MCF 10A (cell line): ENCODE results near the gene SIRPA. TPM values are rescaled to one million over a fixed set of nuclear protein-coding genes. Genes with fewer than 3 reads are reported as not detected.

ENCODE experiments used
- BruUV-seq: library from RNA; stranded (reverse); fragments of 400-500 nt; replicated peaks from 2 replicates; lab custom pipeline; 2021; lab: Mats Ljungman, UMichigan
- CTCF ChIA-PET: fragments of 300-600 bp; sonication (Branson Sonifier 250); formaldehyde crosslinking; extraction: SDS; loops from one replicate; lab custom pipeline; 2021; ENCODE audit warnings: antibody characterized with exemption, inconsistent platforms; lab: Yijun Ruan, JAX
- POLR2A ChIA-PET: fragments of 300-600, 350-650 bp; sonication (Branson Sonifier 250); formaldehyde crosslinking; extraction: SDS; loops from one replicate; lab custom pipeline; 2020; ENCODE audit warnings: antibody characterized with exemption, inconsistent platforms; lab: Yijun Ruan, JAX
- DNase-seq: peaks from one replicate; pipeline ENCODE4 v3.0.0-alpha.2; 2018; ENCODE audit not compliant: unreplicated experiment
- H3K27ac Mint-ChIP-seq: one replicate; pipeline ENCODE4 v1.8.0; 2022; ENCODE audit warnings: mild to moderate bottlenecking, low read depth, mixed read lengths; ENCODE audit not compliant: unreplicated experiment
- H3K27me3 Mint-ChIP-seq: one replicate; pipeline ENCODE4 v1.8.0; 2022; ENCODE audit warnings: mixed read lengths; ENCODE audit not compliant: insufficient read depth, unreplicated experiment
- H3K36me3 Mint-ChIP-seq: one replicate; pipeline ENCODE4 v1.8.0; 2022; ENCODE audit warnings: mild to moderate bottlenecking, moderate library complexity, mixed read lengths; ENCODE audit not compliant: insufficient read depth, unreplicated experiment
- H3K4me1 Mint-ChIP-seq: one replicate; pipeline ENCODE4 v1.8.0; 2022; ENCODE audit warnings: mixed read lengths; ENCODE audit not compliant: insufficient read depth, unreplicated experiment
- H3K4me3 Mint-ChIP-seq: one replicate; pipeline ENCODE4 v1.8.0; 2022; ENCODE audit warnings: mild to moderate bottlenecking, moderate library complexity, mixed read lengths; ENCODE audit not compliant: unreplicated experiment
- H3K9me3 Mint-ChIP-seq: one replicate; pipeline ENCODE4 v1.8.0; 2022; ENCODE audit warnings: mixed read lengths; ENCODE audit not compliant: unreplicated experiment
- intact Hi-C: fragments of 100-400 bp; cut with micrococcal nuclease; formaldehyde crosslinking; loops from 2 replicates; pipeline ENCODE4 v1.14.1; 2022
- total RNA-seq: library from RNA; stranded (reverse); gene quantifications from 2 replicates; pipeline ENCODE4 v1.2.3, GENCODE V29; 2022
- TF ChIP-seq, protein P1 (sequence below): fragments of 200-600 bp; IDR thresholded peaks from one replicate; pipeline ENCODE4 v1.8.0; 2022; ENCODE audit warnings: antibody characterized with exemption, mild to moderate bottlenecking; ENCODE audit not compliant: unreplicated experiment

SIRPA gene
- total RNA-seq, 1 experiment from 2014 or later: 18.0 TPM

DNA sequence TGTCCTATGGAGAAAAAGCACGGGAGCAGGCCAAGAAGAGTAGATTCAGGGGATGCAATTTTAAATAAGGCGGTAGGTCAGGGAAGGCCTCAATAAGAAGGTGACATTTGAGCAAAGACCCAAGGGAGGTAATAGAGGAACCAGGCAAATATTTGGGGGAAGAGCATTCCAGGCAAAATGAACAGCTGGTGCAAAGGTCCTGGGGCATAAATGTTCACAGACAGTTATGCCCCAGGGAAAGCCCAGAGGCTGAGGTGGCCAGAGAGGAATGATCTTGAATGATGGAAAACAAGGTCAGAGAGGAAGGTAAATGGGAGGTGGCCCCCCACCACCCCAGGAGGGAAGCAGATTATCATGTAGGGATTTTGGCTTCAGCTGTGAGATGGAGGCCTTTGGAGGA is 47.4 kb upstream of the SIRPA start:
- ChIA-PET POLR2A (no interaction called here), CTCF (interaction anchor here (0.6 to 1.1 kb wide), 3 partner anchors 23 to 84 kb away, joined by 3 to 4 read pairs (median 3); no protein-coding TSS in a partner anchor)
- Mint-ChIP-seq H3K27ac (no peak overlapping the region), H3K36me3 (no peaks in the 10 kb centered on the region), H3K4me3 (no peak overlapping the region), H3K4me1 (no peaks in the 10 kb centered on the region), H3K27me3 (no peaks in the 10 kb centered on the region), H3K9me3 (peaks cover 8% of the 10 kb centered on the region)
- BruUV-seq: no TSS peak
- DNase-seq: no peak
- intact Hi-C loops: no loop called here
- TF ChIP-seq, protein P1, sequence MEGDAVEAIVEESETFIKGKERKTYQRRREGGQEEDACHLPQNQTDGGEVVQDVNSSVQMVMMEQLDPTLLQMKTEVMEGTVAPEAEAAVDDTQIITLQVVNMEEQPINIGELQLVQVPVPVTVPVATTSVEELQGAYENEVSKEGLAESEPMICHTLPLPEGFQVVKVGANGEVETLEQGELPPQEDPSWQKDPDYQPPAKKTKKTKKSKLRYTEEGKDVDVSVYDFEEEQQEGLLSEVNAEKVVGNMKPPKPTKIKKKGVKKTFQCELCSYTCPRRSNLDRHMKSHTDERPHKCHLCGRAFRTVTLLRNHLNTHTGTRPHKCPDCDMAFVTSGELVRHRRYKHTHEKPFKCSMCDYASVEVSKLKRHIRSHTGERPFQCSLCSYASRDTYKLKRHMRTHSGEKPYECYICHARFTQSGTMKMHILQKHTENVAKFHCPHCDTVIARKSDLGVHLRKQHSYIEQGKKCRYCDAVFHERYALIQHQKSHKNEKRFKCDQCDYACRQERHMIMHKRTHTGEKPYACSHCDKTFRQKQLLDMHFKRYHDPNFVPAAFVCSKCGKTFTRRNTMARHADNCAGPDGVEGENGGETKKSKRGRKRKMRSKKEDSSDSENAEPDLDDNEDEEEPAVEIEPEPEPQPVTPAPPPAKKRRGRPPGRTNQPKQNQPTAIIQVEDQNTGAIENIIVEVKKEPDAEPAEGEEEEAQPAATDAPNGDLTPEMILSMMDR: no peak

DNA sequence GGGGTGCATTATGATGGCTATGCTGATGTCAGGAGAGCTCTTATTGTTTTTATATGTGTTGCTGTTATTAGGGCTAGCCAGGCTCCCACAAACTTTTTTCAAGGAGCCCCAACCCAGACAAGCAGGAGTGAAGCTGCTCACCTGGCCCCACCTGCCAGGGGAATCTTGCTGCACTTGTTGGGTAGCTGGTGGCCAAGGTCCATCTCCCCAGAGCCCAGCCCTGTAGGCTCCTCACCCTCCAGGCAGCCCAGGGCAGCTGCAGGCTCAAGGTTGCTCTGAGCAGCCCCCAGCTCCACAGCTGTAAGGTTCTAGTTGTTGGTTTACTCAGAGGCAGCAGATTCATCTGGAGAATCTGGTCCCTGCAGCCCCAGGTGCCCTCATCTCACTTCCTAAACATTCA is 46.8 kb upstream of the SIRPA start:
- POLR2A ChIA-PET: no interaction called here
- CTCF ChIA-PET: interaction anchor here (0.6 to 1.1 kb wide), 4 partner anchors 23 to 84 kb away, joined by 3 to 4 read pairs (median 3); no protein-coding TSS in a partner anchor
- TF ChIP-seq, protein P1: no peak

DNA sequence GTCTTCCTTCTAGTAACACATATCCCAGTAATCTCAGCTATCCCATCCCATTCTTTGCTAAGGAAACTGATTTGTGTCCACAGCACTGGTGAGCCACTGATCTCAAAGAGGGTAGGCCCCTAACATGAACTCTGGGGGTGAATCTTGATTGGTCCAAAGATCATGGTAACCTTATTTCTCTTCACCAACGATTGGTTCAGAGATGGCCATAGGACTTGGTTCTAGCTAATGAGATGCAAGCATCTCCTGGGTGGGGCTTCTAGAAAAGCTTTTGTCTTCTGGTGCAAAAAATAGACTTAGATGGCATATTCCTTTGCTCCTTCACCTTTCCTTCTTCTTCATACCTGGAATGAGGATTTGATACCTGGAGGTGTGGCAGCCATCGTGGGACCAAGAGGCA is 43.8 kb upstream of the SIRPA start:
- Mint-ChIP-seq H3K27ac (no peak overlapping the region), H3K36me3 (no peaks in the 10 kb centered on the region), H3K27me3 (no peaks in the 10 kb centered on the region), H3K4me1 (peaks cover 8% of the 10 kb centered on the region), H3K4me3 (no peak overlapping the region), H3K9me3 (peaks cover 8% of the 10 kb centered on the region)
- ChIA-PET CTCF (interaction anchor here (0.7 to 0.8 kb wide), 2 partner anchors 16 to 46 kb away, joined by 3 to 4 read pairs; no protein-coding TSS in a partner anchor), POLR2A (interaction anchor here (0.7 to 2.8 kb wide), 3 partner anchors 9 to 13 kb away, joined by 4 to 11 read pairs (median 4); no protein-coding TSS in a partner anchor)
- intact Hi-C loops: no loop called here
- no TSS peak for BruUV-seq
- TF ChIP-seq, protein P1: no peak
- no peak for DNase-seq

More for the DNA sequence above, 46.8 kb upstream of the SIRPA start:
- peaks cover 8% of the 10 kb centered on the region for H3K9me3 Mint-ChIP-seq
- H3K4me1 Mint-ChIP-seq: no peaks in the 10 kb centered on the region
- intact Hi-C loops: no loop called here
- no peaks in the 10 kb centered on the region for H3K36me3 Mint-ChIP-seq
- no peak for DNase-seq
- no peak overlapping the region for H3K27ac Mint-ChIP-seq
- H3K27me3 Mint-ChIP-seq: no peaks in the 10 kb centered on the region
- H3K4me3 Mint-ChIP-seq: no peak overlapping the region
- BruUV-seq: no TSS peak

DNA sequence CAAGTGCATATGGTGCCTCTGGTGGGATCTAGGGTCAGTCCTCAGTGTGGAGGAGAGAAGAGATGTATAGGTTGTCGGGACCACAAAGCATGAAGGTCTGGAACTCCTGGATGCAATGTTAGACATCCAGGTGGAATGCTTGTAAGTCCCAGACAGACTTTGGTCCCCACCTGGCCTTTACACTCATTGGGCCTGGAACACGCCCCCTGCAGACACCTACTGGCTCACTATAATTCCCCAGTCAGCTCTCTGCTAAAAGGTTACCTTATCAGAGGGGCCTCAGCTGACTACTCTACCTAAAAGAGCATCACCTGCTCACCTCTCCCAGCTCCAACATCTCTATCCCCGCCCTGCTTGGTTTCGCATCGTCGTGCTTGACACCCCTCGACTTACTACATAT is 41.7 kb upstream of the SIRPA start:
- CTCF ChIA-PET: interaction anchor here (0.7 kb wide), 1 partner anchor 77 kb away, joined by 3 read pairs; no protein-coding TSS in a partner anchor

More for the DNA sequence above, 41.7 kb upstream of the SIRPA start:
- no peak overlapping the region for H3K4me3 Mint-ChIP-seq
- intact Hi-C loops: no loop called here
- H3K9me3 Mint-ChIP-seq: no peaks in the 10 kb centered on the region
- POLR2A ChIA-PET: no interaction called here
- no TSS peak for BruUV-seq
- TF ChIP-seq, protein P1: no peak
- DNase-seq: no peak
- H3K27me3 Mint-ChIP-seq: no peaks in the 10 kb centered on the region
- H3K4me1 Mint-ChIP-seq: peaks cover 8% of the 10 kb centered on the region
- no peak overlapping the region for H3K27ac Mint-ChIP-seq
- no peaks in the 10 kb centered on the region for H3K36me3 Mint-ChIP-seq
